HG03039 (cell line): ENCODE results near the gene TMEM108.

ENCODE experiments used
- ATAC-seq: cut with Tn5 transposase; IDR thresholded peaks from one replicate; pipeline ENCODE4 v1.9.1; 2021; ENCODE audit warnings: mild to moderate bottlenecking, moderate library complexity; ENCODE audit not compliant: unreplicated experiment

TMEM108 gene

DNA sequence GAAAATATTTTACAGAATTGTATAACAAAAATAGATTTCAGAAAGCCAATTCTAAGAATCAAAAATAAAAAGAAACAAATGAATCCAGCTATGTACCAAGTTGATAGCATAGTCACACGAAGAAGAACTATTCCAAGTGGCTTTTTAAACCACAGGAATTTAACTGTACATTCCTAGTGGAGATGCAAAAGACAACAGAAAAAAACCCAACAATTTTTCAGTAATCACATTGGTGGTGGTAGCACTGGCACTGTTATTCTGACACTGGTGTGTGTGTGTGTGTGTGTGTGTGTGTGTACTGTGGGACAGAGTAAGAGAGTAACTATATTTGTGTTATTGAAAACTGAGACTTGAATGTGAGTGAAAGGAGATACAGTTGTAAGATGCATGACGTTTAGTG lies 370.8 kb downstream of the TMEM108 start:
- no peak for ATAC-seq

DNA sequence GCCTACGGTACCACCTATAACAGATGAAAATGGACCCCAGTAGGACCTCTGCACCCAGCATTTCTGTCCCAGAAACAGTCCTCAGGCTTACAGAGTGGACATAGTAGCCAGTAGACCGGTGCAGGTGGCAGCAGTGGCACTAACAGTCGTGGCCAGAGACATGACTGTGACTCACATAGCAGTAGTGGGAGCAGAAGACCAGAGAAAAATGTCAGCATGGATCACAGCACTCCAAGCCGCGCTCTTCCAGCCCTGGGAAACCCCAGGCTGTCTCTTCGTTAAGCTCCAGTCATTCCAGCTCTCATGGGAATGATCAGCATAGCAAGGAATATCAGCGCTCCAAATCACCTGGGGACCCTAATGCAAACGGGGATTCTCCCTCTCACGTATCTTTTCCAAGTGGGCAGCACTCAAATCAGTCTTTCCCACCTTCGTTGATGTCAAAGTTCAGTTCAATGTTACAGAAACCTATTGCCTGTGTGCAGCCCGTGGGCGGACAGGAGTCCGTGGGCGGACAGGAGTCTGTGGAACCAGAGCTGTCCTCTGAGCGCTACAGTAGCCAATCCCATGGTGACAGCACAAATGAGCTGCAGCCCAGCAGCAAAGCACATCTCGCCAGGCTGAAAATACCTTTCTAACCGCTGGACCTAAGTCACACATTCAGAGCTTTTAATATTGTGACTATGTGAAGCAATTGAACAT lies 372.2 kb downstream of the TMEM108 start:
- no peak for ATAC-seq

DNA sequence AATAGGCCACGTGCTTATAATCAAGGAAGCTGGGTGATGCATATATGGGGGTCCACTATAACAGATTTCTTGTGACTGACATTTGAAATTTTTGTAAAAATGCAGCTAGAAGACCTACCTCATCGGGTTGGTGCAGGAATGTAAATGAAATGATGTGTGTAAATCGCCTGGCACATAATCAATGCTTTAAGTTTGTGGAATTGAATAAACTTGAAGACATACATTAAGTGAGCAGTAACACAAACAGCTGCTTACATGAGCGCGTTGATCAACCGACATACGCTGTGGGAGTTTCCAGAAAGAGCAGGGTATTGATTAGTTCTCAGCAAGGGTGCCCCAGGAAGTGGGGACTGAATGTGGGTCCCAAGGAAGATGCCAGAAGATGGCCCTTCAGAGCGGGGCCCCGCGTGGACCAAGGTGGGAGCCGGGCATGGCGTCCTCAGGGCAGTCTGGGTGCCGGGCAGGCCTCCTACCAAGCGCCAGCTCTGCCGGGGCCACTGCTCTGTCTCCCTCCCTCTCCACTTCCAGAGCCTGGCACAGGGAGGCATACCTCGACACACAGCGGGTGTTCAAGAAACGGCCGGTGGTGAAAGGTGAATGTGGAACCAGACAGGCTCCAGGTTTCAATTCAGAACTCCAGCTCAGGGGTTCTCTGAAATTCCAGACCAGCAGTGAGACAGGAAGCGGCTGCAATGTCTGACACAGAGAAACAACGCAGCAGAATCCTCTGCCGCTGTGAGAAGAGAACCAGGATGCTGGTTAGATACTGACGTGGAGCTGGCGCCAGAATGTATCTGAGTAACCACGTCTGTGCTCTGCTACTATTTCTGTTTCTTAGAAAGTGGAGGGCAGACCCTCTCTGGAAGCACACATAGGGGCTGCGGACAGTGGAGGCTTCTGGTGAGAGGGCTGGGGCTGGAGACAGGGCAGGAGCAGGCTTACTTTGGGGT lies 374.3 kb downstream of the TMEM108 start:
- no peak for ATAC-seq

DNA sequence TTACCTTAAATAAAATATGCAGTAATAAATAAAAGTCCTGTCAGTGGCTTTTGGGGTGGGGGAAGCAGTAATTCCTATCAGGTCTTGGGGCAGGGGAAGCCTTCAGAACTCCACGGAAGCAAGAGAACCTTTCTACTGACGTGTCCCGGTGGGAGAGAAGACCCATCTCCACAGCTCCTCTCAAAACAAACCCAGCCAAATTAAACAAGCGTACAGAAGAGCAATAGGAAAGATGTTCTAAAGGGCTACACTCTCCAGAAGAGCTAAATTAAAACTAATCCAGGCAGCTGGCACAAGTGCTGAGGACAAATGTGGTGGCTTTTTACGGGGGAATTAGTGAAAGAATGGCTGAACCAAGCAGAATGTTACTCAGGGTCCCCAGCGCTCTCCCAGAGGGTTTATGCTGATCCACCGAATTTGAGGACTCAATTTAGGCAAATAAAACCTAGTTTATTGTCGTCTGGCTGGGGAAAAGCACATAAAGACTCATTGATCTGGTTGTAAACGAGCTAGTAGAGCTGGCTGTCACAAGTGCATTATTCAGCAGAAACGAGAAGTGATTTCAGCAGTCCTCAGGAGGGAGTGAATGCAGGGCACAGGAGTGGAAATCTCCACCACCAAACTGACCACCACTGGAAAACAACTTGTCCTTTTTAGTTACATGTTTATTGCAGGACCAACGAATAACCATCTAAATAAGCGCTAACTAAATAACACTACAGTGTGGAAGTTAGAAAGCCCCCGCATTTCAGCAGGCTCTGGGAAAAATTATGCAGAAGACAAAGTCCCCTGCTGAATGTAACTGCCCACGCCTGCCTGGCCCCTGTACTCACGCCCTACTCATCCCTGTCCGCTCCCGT lies 375.2 kb downstream of the TMEM108 start:
- no peak for ATAC-seq

DNA sequence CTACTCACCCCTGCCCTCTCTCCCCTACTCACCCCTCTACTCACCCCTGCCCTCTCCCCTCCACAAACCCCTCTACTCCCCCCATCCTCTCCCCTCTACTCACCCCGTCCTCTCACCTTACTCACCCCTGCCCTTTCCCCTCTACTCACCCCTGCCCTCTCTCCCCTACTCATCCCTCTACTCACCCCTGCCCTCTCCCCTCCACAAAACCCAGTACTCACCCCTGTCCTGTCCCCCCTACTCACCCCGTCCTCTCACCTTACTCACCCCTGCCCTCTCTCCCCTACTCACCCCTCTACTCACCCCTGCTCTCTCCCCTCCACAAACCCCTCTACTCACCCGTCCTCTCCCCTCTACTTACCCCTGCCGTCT lies 375.8 kb downstream of the TMEM108 start:
- ATAC-seq, result no peak

DNA sequence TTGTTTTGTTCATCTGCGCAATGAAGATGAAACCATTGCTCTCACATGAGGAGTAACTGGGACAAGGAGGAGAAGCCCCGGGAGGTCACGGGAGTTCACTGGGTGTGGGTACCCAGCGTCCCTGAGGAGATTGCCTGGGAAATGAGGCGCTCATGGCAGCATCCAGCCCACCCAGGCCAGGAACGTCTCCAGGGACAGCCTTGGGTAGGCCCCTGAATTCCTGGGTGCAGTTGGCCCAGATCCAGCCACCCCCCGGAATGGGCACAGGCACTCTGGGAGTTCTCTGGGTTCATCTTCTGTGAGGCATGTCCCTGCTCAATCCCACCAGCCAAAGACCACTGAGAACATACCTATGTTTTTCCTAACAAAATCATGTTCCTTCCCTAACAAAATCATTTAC lies 380.2 kb downstream of the TMEM108 start:
- no peak for ATAC-seq

DNA sequence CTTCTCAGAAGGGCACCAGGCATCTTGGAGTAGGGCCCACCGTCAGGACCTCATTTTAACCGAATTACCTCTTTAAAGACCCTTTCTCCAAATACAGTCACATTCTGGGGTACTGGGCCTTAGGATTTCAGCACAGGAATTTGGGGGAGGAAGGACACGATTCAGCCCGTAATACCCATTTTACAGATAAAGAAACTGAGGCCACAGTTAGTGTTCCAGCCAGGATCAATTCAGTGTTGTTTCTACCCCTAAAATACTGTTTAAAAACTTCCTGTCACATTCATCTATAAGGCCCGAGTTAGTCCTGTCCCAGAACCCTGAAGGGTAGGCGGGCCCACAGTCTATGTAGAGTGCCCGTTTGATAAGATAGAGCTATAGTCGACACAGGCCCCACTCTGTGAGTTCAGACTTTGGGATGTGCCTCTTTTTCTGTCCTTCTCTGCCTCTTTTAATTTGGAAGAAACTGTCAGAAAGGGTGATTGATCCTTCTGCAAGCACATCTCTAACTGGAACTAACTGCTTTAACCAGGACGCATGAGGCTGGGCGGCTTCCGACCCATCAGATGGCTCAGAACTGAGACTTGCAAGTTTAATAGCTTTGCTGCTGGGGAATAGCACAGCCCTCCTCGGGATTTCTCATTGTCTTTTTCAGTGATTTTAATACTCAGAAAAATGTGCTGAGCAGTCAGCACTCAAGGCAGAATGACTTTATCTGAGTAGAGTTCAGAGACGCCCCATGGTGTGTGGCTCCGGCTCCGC lies 381.1 kb downstream of the TMEM108 start:
- ATAC-seq, result no peak

DNA sequence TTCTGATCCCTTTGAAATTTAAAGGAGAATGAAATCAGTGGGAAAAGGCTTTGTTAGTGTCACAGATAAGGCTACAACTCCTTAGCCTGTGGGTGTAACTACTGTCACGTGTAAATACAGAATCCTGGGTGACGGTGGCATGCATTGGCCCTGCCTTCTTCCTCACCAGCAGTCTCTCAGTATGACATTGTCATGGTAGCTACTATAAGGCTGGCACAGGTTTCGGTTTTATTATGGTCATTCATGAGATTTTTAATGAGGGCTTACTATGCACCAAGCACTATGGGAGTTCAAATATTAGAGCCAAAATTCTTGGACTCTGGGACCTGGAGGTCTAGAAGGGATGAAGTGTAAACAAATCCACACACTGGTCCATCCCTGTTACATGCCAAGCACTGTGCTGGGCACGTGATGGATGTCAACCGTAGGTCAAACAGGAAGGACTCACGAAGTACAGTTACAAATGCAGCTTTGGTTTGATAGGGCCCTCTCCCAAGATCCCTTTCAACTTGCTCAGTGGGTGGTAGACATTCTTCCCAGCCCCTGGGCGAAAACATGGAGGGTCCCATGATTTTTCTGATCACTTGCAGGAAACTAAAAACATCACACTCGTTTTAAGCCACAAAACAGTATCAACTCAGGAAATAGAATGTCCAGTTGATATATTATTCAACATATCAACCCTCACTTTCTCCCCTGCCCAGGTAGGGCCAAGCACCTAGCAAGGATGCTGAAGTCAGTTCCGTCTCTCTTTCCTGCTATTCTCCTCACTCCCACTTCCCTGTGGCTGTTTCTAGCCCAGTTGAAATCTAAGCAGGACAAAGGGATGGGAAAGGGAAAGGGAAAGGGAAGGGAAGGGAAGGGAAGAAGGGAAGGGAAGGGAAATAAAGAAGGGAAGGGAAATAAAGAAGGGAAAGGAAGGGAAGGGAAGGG lies 387.0 kb downstream of the TMEM108 start:
- no peak for ATAC-seq

DNA sequence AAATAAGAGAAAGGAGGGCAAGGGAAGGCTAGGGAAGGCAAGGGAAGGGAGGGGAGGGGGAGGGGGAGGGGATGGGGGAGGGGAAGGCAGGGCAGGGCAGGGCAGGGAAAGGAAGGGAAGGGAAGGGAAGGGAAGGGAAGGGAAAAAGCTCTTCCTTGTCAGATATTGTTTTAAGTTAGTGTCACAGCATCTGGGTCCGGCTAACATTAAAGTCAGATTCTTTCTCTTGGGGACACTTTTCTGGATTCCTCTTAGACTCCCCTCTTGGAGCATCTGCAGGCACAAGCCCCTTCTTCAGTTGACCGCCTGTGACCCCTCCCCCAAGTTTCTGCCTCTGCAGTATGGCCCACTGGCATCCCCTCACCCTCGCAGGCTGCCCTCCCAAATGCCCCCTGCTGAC lies 387.7 kb downstream of the TMEM108 start:
- no peak for ATAC-seq

DNA sequence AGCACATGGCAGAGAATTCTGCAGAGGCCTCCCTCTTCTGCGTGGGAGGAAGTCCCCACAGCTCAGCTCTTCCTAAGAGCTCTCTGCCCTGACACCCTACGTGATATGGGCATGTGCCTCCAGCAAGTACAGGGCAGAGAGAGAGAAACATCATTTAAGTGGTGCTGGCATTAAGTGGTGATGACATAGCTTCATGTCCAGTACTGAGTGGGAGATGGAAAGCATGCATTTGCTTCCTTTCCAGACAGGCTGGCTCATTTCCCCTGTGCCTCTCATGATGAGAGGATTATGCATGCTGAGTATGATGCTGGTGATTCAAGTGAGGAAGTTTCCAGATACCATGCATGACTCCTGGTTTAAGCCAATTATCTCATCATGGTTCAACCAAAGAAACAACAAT lies 388.5 kb downstream of the TMEM108 start:
- ATAC-seq, result no peak

DNA sequence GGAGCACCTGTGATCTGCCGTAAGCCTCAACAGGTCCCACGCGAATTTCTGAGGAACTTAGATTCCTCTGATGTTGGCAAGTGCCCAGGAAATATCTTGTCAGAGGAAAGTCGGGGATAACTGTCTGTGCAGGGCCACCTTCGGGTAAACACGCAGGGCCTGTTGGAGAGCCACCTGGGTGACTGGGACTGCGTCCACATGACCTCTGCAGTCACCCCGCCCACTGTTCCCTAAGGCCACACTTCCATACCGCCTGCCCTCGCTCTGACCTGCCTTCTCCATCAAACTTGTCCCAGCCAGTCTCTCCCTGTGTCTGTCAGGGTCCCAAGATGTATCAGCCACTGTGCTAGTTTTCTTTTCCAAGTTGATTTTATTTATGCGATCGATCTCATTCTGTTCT lies 390.4 kb downstream of the TMEM108 start:
- ATAC-seq, result no peak

DNA sequence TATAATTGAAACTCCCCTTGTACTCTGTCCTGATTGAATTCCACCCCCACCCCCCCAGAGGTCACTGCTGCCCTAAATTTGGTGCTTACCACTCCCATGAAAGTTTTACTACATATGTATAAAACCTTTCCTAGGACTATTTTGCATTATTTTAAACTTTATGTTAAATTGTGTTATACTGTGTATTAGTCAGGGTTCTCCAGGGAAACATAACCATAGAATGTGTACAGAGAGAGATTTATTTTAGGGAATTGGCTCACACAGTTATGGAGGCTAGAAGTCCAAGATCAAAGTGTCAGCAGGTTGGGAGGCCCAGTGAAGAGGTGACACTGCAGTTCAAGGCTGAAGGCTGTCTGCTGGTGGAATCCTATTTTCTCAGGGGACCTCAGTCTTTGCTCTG lies 390.9 kb downstream of the TMEM108 start:
- no peak for ATAC-seq

DNA sequence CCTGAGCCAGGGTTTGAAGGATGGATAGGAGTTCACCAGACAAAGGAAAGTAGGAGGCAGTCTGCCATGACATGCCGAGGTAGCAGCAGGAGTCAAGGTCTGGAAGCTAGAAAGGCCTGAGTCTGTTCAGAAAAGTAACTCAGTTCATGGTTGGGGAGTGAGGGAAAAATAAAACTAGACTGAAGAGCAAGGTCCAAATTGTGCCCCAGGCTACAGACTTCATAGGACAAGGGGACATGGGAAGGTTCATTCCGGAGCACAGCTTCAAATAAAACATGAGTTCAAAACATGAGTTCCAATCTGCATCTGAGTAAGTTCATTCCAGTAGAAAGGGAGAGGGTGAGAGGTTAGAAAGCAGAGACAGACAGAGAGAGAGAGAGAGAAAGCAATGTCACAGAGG lies 401.4 kb downstream of the TMEM108 start:
- ATAC-seq, result no peak

DNA sequence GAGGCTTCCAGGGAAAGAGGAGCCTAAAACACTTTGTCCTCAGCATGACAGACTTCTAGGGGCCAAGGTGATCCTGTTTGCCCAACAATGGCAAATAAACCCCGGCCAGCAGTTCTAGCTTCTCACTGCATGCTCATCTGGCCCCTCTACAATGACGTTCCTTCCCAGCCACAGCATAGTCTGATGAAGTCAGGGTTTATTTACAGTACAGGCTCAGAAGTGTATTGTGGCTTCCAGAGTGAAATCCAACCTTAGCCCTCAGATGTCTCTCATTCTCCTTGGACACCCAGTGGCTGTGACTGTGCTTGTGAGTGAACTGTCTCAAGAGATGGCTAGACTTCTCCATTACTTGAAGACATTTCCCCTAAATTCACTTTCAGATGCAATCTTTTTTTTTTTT lies 402.5 kb downstream of the TMEM108 start:
- ATAC-seq, result no peak

DNA sequence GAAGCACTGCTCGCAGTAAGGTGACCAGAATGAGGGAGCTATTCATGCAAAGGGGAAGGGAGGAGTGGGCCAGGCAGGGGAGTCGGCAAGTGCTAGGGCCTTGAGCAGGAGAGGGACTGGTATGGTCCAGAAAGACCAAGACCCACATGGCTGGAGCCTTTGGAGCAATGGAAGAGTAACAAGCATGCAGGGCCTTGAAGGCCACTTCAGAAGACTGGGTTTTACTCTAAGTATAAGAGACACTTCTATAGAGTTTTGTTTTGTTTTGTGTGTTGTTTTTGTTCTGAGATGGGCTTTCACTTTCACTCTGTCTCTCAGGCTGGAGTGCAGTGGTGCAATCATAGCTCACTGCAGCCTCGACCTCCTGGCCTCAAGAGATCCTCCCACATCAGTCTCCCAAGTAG lies 403.7 kb downstream of the TMEM108 start:
- ATAC-seq, result peak; percentile 58

DNA sequence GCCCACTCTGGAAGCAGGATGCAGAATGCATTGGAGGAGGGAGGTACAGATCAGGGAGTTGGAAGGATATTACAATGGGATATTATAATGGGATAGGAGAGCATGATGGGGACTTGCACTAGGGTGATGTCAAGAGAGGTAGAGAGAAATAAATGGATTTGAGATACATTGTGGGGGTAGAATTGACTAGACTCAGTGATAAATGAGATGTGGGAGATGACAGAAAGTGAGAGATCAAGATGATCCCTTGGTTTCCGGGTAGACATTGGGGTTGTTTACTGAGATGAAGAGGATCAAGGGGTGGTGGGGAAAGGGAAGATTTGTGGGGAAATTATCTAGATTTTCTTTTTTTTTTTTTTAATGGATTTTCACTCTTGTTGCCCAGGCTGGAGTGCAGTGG lies 404.3 kb downstream of the TMEM108 start:
- no peak for ATAC-seq

DNA sequence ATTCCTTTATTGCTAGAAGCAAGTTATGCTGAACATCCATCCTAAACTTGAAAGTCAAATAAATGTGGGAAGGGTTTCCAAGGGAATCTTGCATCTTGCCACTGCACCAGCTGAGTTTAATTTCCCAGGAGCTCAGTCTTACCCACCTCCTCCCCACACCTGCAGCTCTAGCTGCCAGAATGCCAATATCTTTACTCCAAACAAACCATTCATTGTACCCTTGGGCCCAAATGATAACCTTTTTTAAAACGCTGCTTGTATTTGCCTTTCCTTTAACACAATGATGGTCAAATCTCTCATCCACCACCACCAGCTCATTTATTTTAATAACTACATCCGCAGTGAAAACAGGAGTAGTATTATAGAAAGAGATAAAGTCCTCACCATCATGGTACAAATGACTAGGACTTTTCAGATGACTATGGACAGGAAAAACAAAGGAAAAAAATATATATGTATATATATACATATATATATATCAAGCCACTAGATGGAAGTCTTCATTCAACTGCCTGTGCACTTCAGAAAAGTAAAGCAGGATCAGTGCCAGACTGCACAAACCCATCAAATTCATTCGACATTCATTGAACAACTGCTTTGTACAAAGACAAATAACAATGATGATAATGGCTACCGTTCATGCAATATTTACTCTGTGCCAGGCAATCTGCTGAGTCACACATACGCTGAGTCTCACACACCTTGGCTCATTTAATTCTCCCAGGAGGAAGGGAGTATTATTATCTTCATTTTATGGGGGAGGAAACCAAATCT lies 405.6 kb downstream of the TMEM108 start:
- no peak for ATAC-seq

DNA sequence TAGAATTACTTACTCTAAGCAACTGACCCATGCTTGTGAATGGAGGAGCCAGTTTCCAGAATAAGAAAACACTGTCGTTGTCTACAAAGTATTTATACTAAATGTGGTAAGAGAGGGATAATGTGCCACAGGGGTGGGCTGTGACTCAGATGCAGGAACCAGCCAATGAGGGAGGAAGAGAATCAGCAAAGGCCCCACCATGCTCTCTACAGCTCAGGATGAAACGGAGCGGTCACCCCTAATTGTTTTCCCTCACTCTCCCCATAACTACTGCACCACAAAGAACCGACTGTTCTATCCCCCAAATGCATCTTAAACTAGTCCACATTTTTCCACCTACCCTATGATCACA lies 406.2 kb downstream of the TMEM108 start:
- no peak for ATAC-seq

DNA sequence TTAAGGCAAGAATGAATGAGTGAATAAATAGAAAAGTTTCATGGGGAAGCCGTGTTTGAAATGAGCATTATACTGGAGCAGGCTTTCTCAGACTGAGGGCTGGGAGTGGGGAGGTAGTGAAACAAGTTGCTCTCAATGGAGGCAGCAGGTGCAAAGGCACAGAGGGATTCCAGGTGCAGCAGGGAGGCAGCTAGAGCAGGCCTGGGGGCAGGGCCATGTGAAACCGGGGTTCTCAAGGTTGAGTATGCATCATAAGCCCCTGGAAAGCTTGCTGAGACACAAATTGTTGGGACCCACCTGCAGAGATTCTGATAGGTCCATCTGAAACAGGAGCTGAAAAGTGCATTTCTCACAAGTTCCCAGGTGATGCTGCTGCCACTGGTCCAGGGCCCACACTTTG lies 406.9 kb downstream of the TMEM108 start:
- ATAC-seq, result no peak
